ENCODE measurements around the gene PLSCR4. TPM values are rescaled to one million over a fixed set of nuclear protein-coding genes. Genes with fewer than 3 reads are reported as not detected.

PLSCR4 gene
- total RNA-seq, 1 donor from 2014 or later, result 55.6 TPM

GRCh38 chr3:146160321-146160963 is 90.5 kb downstream of the PLSCR4 start:
- peak; percentile 85 for DNase-seq

- peak; percentile 42 for DNase-seq
Observed at GRCh38 chr3:146159616-146160320, 91.1 kb downstream of the PLSCR4 start.

DNA sequence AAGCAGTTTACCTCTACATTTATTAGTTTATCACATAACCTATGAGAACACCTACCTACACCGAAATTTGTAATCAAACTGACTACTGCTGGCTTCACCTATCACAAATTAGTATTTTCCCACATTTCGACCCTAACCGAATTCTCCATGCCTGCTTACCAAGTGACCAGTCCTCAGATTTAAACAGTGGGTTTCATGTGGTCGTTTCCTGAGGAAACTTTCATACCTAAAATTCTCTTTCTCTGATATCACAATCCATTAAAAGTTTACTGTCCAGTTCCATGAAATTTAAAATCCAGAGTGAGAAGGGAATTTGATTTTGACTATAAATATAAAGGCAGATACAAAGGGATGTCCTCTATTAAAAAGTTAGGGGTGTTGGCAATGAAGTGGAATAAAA is 91.9 kb downstream of the PLSCR4 start:
- no peak for DNase-seq

GRCh38 chr3:146157325-146158060 is 93.4 kb downstream of the PLSCR4 start:
- no peak for DNase-seq

DNA sequence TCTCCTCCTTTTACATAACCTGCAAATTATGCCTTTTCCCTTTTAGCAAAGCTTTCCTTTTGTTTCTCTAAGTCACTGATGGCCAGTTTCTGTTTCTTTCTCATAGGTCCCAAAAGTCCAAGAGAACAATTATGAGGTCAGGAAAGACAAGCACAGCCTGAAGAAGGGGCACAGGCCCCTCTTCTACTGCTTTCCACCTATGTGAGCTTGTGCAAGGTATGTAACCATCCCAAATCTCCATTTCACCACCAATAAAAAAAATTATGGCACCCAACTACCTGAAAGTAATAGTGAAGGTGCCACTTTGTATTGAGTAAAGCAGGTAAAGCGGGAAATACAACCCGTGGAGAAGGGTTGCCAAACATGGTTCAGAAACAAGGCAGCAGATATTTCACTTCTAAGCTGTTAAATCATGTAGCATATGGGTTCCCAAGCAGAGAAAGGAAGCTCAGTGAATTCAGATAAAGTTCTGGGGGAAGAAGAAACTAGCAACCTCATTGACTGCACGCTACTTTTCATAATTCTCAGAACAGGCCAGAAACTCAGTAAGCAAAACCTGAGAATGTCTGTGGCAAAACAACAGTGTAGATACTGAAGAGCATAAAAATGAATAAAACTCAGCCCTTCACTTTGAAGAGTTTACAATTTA is 94.1 kb downstream of the PLSCR4 start:
- no peak for DNase-seq

GRCh38 chr3:146156095-146156494 is 94.8 kb downstream of the PLSCR4 start:
- DNase-seq, result peak; percentile 40

DNA sequence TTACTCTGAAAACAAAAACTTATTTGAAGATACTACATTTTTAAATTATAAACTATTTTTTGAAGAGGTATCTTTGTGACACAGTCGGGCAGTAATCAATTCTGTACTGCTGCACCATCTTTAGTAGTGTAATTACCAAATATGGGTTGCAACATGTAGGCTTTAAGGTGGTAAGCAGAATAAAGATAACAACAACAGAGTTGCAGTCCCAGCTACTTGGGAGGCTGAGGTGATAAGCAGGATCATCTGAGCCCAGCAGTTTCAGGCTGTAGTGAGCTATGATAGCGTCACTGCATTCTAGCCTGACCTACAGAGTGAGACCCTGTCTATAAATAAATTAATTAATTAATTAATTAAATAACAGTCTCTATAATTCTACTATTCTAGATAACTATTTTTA is 95.9 kb downstream of the PLSCR4 start:
- no peak for DNase-seq

- no peak for DNase-seq
Observed at GRCh38 chr3:146154316-146154715, 96.6 kb downstream of the PLSCR4 start.

DNA sequence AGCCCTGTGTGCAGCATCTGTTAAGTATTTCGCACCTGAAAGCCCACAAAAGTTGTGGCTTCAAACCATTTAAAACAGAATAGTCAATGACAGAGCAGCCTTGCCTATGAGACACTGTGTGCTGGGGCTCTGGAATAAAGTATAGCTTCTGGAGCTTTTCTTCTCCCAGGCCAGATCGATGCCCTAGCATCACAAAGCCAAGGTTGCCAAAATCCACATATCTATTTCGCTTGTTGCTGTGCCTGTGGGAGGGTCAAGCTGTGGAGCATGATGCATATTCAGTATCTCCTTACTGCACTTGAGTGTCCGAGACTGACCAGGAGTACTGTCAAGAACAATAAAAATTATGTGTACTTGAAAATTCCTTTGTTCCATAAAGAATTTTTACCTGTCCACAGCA is 97.5 kb downstream of the PLSCR4 start:
- no peak for DNase-seq

DNA sequence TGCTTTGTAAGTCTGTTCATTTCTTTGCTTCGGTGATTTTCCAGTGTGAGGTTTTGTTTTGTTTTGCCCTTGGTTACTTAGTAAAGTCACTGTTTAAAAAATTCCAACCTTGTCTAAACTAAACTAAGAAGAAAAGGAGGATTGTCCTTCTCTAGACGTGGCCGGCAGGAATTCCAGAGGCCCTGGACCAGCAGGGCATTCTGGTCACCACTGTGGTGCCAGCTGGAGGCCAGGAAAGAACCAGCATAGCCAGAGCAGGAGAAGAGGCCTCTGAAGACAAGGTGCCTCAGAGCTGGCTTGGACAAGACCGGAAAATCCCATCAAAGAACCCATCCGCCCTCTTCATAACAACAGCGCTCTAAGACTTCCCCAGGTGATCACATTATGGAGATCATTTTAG is 98.1 kb downstream of the PLSCR4 start:
- DNase-seq, result no peak

GRCh38 chr3:146148468-146148931 is 102.4 kb downstream of the PLSCR4 start:
- no peak for DNase-seq

GRCh38 chr3:146145642-146146041 is 105.3 kb downstream of the PLSCR4 start:
- no peak for DNase-seq

DNA sequence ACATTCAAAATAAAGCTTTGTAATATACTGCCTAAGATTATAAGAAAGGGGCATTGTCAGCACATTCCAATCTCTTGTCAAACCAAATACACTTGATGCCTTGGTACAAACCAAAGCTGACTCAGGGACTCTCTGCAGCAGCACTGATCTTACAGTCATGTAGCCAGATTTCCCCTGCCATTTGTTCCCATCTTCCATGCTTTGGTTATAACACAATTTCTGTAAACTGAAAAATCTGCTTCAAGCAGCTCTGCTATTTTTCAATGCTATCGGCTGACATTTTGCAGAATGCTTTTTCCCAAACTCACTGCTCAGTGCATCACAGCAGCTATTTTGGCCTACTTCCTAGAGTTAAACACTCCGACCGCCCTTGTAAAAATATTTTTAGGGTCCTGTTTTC is 108.1 kb downstream of the PLSCR4 start:
- DNase-seq, result peak; percentile 65

Other genes starting within 250 kb of the PLSCR4 start
- 27.7 TPM for gene PLOD2, start 89.9 kb downstream of the PLSCR4 start, total RNA-seq
- gene PLSCR2, start 218.5 kb upstream of the PLSCR4 start, total RNA-seq, result not detected

Measured in tongue (tissue), 2 donors.